Left lung (tissue), 10 donors: Measurements from ENCODE around the gene SUMO1. TPM values are rescaled to one million over a fixed set of nuclear protein-coding genes. Genes with fewer than 3 reads are reported as not detected.

Experiments
- ATAC-seq: fragments of 200-7000 bp; cut with Tn5 transposase; one replicate; pipeline ENCODE4 v1.9.1; 2020; ENCODE audit warnings: moderate library complexity
- DNase-seq, 4 donors: peaks; one replicate each; pipeline ENCODE4 v3.0.0-alpha.2; 2013 to 2020
- H3K27ac ChIP-seq, 2 donors: fragments of 200-600 bp; sonication (generic) in 1 of 2; one replicate each; pipeline versions ENCODE4 v1.5.0 to v1.8.0; 2020 to 2021
- H3K27me3 ChIP-seq, 2 donors: fragments of 200-600 bp; sonication (generic) in 1 of 2; one replicate each; pipeline versions ENCODE4 v1.5.0 to v1.8.0; 2020 to 2021
- H3K36me3 ChIP-seq, 2 donors: fragments of 200-600 bp; sonication (generic) in 1 of 2; one replicate each; pipeline versions ENCODE4 v1.5.0 to v1.8.0; 2020 to 2021
- H3K4me1 ChIP-seq, 2 donors: fragments of 200-600 bp; one replicate each; pipeline ENCODE4 v1.8.0; 2021
- H3K4me3 ChIP-seq, 2 donors: fragments of 200-600 bp; sonication (generic) in 1 of 2; one replicate each; pipeline versions ENCODE4 v1.5.0 to v1.8.0; 2020 to 2021; ENCODE audit warnings: mild to moderate bottlenecking in 1 of 2
- H3K9me3 ChIP-seq, 2 donors: fragments of 200-600 bp; sonication (generic) in 1 of 2; one replicate each; pipeline versions ENCODE4 v1.5.0 to v1.8.0; 2020 to 2021
- CTCF ChIP-seq, 2 donors: fragments of 200-600 bp; sonication (generic) in 1 of 2; IDR thresholded peaks; one replicate each; pipeline versions ENCODE4 v1.5.0 to v1.8.0; 2021; ENCODE audit warnings: antibody characterized with exemption in 2 of 2
- intact Hi-C, 2 donors: fragments of 100-400 bp; cut with DNase I; formaldehyde crosslinking; loops; one replicate each; pipeline versions ENCODE4 v1.11.2 to v1.14.2; 2022
- polyA plus RNA-seq, 6 donors: library from polyadenylated mRNA; unstranded; fragments of 120-200 nt; gene quantifications; one replicate each; pipeline ENCODE4 v1.2.1, GENCODE V29; 2013; ENCODE audit not compliant: insufficient read length in 6 of 6
- total RNA-seq, 2 donors: library from RNA; stranded (reverse); fragmentation: NEBNext Ultra II Directional; extraction: Animal tissue kit (Norgen Biotek cat#: 25700); gene quantifications; one replicate each; pipeline ENCODE4 v1.2.1, GENCODE V29; 2021
- donor health status: DM: no; HTN: yes; CAD: no.
- donor health status: DM: no; HTN: no; CAD: no.

The SUMO1 gene
- total and polyA plus RNA-seq, 8 donors: 73.7 to 173 (median 150) TPM

GRCh38 chr2:202237787-202238233, 587 bp downstream of the SUMO1 start:
- Histone ChIP-seq H3K36me3 (no peaks in the 10 kb centered on the region), H3K4me1 (peaks cover 13 to 28% of the 10 kb centered on the region in 2 donors), H3K4me3 (peak overlapping the region; percentile 94 to 97), H3K27ac (peak overlapping the region; percentile 82 to 84), H3K9me3 (no peaks in the 10 kb centered on the region), H3K27me3 (no peaks in the 10 kb centered on the region)
- ATAC-seq (peak; percentile 67), DNase-seq (peak in 3 of 4 donors; percentile 31 to 38 (median 32))
- intact Hi-C loops: no loop called here
- TF ChIP-seq CTCF (IDR thresholded peaks at IDR 0.05): no peak

GRCh38 chr2:202221873-202222272, 16.5 kb downstream of the SUMO1 start:
- H3K9me3 ChIP-seq: no peaks in the 10 kb centered on the region
- no peak for DNase-seq
- no peaks in the 10 kb centered on the region for H3K4me1 ChIP-seq
- ATAC-seq: no peak
- H3K4me3 ChIP-seq: no peak overlapping the region
- no peak for TF ChIP-seq CTCF (IDR thresholded peaks at IDR 0.05)
- intact Hi-C loops: no loop called here
- H3K27me3 ChIP-seq: no peaks in the 10 kb centered on the region
- peaks cover 0 to 43% of the 10 kb centered on the region in 2 donors for H3K36me3 ChIP-seq
- no peak overlapping the region for H3K27ac ChIP-seq

DNA sequence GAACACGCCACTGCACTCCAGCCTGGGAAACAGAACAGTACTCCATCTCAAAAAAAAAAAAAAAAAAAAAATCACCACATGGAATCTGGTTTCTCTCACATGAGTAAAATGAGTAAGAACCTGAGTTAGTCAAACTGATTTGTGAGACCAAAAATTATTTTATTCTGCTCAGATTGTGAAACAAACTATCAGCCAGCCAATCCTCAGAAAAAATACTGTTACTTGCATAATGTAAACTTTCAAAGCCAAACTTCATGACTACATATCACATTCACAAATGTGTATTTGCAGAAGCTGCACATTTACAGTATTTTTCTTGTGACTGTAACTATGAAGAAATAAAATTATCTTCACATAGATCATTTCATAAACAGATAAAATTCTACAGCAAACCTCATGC, 23.2 kb downstream of the SUMO1 start:
- no peak overlapping the region for H3K27ac ChIP-seq
- H3K4me3 ChIP-seq: no peak overlapping the region
- no peak for DNase-seq
- H3K36me3 ChIP-seq: peaks cover 0 to 86% of the 10 kb centered on the region in 2 donors
- intact Hi-C loops: no loop called here
- H3K9me3 ChIP-seq: no peaks in the 10 kb centered on the region
- no peak for TF ChIP-seq CTCF (IDR thresholded peaks at IDR 0.05)
- H3K4me1 ChIP-seq: no peaks in the 10 kb centered on the region
- ATAC-seq: no peak
- no peaks in the 10 kb centered on the region for H3K27me3 ChIP-seq

DNA sequence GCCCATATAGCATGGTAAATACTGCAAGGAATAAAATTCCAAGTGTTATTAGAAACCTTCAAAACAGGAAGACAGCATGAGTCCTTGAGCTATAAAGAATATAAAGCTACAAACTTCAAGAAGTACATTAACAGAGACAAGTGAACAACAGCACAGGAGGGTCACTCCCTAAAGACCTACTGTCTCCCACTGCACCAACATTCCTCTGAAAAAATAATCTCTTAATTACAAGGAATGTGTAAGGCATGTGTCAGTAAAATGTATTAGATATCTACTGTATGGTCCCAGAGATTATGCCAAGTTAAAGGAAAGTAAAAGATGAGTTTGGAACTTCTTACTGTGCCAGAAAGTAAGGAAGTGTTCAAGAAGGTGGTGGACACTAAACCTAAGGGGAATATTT, 29.9 kb downstream of the SUMO1 start:
- Histone ChIP-seq H3K9me3 (no peaks in the 10 kb centered on the region), H3K4me3 (no peak overlapping the region), H3K27me3 (no peaks in the 10 kb centered on the region), H3K36me3 (peaks cover 0 to 80% of the 10 kb centered on the region in 2 donors), H3K4me1 (no peaks in the 10 kb centered on the region), H3K27ac (no peak overlapping the region)
- no peak for DNase-seq
- no peak for ATAC-seq
- intact Hi-C loops: no loop called here
- TF ChIP-seq CTCF (IDR thresholded peaks at IDR 0.05): no peak

DNA sequence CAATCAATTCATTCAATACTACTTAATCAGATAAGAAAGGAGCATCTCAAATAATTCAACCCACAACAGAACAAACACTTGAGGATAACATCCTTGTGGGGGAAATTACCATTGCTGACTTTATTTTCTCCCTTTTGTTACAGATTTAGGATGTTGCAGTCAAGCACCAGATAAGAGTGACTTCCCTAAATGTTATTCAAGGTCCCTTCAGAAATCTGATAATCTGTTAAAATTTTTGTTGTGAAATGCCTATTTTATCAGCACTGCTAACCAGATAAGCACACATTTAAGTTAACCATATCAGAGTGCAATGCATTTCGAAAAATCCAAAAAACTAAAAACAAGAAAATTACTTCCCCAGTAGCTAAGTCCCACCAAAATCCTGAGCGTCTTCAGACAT, 33.5 kb downstream of the SUMO1 start:
- ATAC-seq (no peak), DNase-seq (no peak)
- H3K36me3 ChIP-seq: peaks cover 0 to 51% of the 10 kb centered on the region in 2 donors
- TF ChIP-seq CTCF (IDR thresholded peaks at IDR 0.05): no peak
- no peak overlapping the region for H3K27ac ChIP-seq
- H3K4me3 ChIP-seq: no peak overlapping the region
- no peaks in the 10 kb centered on the region for H3K4me1 ChIP-seq
- H3K27me3 ChIP-seq: no peaks in the 10 kb centered on the region
- intact Hi-C loops: no loop called here
- no peaks in the 10 kb centered on the region for H3K9me3 ChIP-seq
